GM18861 (cell line): ENCODE data around the gene AFAP1L1.

Experiments
- ATAC-seq: cut with Tn5 transposase; IDR thresholded peaks from one replicate; pipeline ENCODE4 v1.9.1; 2021; ENCODE audit not compliant: unreplicated experiment

The AFAP1L1 gene

GRCh38 chr5:149367972-149368645, 96.5 kb downstream of the AFAP1L1 start:
- ATAC-seq = no peak

DNA sequence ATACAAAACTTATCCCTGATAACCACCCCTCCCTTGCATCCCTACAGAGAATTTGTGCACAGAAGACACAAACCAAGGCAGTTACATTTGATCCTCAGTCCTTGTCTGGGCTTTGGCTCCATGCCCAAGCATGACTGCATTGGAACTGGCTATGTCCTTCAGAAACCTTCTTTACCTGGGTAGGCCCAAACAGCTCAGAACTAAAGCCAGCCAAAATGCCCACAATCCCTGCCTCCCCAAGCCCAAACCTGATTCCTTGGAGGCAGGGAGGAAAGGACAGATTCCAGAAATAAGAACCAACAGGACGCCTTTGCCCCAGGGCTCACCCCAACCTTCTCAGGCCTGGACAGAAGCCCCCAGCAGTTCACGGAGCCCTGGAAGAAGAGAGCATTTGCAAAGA, 99.2 kb downstream of the AFAP1L1 start:
- ATAC-seq = no peak

DNA sequence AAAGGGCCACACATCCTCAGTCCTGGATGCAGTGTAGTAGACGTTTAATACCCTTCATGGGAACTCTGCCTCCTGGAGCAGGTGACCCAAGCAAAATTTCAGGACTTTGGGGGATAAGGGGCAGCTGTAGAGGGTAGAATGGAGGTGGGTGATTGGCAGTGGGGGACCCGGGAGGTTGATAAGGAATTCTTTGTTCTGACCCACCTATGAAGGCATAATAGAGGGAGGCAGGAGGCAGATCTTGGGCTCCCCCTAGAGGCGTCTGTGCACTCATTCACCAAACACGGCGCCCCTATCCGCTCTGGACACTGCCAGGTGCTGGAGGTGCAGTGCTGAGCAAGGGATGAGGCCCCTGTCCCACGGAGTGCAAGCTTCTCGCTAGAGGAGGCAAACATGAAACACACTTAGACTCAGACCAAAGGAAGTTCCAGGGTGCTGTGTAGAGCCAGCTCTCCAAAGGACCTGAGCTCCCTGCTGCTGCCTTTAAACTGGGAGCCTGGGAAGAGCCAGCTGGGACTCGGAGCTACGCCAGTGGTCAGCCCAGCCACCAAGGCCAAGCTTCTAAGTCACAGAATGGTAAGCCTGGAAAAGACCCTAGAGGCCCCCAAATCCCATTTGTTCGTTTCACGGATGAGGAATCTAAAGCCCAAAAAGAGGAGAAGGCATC, 99.8 kb downstream of the AFAP1L1 start:
- ATAC-seq = peak; percentile 61

DNA sequence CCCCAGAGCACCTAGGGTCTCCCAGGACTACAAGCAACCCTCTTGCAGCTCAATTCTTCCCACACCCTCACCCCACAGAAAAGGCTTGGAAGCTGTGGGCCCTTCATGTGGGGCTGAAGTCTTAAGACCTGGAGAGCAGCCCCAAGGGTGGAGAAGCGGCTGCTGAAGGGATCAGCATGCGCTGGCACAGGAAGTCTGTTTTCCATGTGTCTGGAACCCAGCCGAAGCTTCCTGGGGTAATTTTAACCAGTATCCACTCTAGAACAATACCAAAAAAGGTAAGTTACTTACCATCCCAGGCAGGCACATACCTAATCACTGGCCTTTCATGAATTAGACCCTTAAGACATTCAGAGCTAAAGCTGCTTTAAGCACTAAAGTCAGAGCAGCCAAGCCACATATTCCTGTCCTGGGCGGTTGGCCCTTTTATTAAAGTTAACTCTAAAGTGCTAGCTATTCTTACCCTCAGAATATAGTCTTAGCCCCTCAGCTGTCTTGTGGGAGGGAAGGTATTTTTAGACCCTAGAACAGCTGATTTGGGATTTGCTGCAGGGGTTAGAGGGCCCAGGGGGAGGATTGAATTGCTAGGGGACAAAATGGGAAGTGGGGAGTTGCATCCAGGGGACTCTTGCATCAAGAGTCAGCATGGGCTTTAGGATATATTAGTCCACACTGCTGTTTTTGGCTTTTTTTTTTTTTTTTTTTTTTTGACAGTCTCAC, 100.6 kb downstream of the AFAP1L1 start:
- ATAC-seq = no peak

DNA sequence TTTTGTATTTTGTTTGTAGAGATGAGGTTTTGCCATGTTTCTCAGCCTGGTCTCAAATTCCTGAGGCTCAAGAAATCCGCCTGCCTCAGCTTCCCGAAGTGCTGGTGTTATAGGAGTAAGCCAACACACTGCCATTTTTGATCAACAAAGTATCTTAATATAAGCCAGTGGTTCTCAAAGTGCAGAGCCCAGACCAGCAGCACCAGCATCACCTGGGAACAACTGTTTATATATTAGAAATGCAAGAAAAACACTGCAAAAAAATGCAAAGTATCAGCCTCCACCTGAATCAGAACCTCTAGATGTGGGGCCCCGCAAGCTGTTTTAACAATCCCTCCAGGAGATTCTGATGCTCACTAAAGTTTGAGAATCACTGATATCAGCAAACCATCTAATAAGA, 101.3 kb downstream of the AFAP1L1 start:
- ATAC-seq = no peak

DNA sequence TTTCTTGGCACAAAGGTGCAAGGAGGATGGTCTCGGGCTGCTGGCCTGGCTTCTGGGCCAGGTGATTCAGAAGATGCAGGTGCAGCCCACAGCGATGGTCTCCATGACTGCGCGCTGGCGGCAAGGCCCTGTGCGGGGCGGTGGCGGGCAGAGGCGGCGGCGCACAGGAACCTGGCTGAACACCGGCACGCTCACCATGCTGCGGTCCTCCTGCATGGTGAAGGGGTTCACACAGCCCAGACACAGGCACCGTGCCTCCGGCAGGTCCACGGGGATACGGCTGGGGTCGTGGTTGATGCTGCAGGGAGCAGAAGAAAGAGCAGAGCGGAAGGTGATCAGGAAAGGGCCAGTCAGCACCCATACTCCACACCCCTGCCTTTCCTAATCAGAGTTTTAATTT, 102.6 kb downstream of the AFAP1L1 start:
- no peak for ATAC-seq

- ATAC-seq = no peak
Measured at GRCh38 chr5:149374801-149375200, 103.1 kb downstream of the AFAP1L1 start.

GRCh38 chr5:149375434-149375833, 103.8 kb downstream of the AFAP1L1 start:
- no peak for ATAC-seq

DNA sequence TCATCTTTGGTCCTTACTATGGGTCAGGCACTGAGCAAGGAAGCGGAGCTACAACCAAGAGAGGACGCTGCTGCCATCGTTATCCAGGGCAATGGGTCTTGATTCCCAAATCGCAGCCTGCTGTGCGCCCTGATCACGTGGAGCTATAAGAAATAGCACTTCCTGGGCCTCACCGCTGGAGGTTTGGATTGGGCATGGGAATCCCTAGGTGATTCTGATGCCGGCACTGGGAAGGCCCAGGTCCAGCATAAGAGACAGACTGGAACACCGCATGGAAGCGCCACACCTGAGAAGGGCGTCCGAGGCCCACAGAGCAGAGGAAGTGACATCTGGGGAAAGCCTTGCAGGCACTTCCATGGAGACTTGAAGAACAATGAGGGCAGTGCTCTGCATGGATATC, 104.4 kb downstream of the AFAP1L1 start:
- no peak for ATAC-seq

- no peak for ATAC-seq
Measured at GRCh38 chr5:149376711-149377447, 105.2 kb downstream of the AFAP1L1 start.

- no peak for ATAC-seq
Measured at GRCh38 chr5:149378241-149378820, 106.7 kb downstream of the AFAP1L1 start.

DNA sequence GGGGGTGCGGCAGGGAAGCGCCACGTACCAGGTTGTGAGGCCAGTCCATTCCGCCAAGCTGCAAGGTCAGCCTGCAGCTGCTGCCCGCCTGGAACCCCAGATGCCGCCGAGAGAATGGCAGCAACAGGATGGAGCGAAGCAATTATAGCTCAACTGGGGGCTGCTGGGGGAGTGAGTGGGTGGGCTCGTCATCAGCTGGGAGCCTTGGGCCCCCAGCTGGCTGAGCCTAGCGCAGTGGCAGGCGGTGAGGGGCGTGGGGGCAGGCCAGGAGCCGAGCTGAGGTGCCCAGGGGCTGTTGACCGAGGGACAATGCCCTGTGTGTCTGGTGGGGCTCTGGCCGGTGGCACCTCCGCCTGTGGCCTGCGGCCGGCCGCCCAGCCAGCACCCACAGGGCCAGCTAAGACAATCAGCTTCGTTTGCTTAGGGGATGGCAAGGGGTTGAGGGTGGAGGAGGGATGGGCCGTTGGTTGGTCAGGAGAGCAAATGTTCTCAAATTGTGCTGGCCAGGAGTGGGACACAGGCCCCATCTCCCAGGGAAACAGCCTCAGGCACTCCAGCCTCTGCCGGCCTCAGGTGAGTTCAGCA, 107.6 kb downstream of the AFAP1L1 start, which contains the start of gene IL17B:
IL17B (minus strand) TSS at position 116 of the 585 bp plus-strand sequence; CDS start at position 49, 67 bp downstream.
- no peak for ATAC-seq

DNA sequence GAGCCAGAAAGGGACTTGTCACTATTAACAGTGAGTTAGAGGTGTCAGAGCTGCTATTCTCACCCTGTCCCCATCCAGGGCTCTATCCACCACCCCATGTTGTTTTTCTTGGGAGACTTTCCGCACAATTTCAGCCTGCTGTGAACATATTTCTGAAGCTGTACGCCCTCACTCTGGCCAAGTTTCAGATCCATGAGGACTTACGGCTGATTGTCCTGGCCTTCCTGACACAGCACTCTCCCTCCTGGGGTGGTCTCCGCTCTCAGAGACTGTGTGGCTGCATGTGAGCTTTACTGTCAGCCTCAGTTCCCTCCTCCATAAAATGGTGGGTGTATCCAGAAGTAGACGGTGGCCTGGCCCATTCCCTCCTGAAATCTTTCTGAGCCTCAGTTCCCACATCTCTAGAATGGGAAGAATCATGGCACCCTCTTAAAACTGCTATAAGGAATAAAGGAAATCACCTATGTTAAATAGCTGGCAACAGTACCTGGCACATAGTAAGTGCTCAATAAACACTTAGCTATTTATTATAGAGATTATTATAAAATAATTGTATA, 108.2 kb downstream of the AFAP1L1 start:
- no peak for ATAC-seq

DNA sequence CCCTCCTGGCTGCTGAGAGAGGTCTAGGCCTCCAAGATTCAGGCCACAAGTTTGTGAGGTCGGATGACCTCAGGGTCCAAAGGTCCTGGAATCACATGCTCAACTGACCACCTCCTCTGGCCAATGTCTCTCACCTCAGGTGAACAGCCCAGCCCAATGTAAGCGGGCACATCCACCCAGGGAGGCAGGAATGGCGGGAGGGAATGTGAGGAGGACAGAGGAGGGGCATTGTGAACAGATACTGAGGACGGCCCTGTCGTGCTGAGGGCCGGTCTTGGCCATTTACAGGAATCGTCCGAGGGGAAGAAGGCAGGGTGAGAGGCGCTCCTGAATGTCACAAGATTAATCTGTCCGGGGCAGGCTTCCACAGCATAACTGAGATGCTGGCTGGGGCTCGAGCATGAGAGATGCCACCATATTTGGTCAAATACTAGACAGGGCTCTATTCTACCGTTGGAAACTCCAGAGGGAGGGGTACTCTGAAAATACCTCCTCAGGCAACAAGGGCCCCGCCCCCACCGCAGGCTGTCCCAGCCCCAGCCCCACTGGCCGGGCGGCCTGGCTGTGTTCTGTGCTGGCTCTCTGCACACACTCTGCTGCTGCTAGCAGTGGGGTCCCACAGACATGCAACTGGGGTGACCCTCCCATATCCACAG, 108.9 kb downstream of the AFAP1L1 start:
- no peak for ATAC-seq

- ATAC-seq = no peak
Measured at GRCh38 chr5:149381261-149381985, 109.8 kb downstream of the AFAP1L1 start.

GRCh38 chr5:149381986-149382338, 110.3 kb downstream of the AFAP1L1 start:
- no peak for ATAC-seq

- no peak for ATAC-seq
Measured at GRCh38 chr5:149382517-149383220, 111.0 kb downstream of the AFAP1L1 start.

DNA sequence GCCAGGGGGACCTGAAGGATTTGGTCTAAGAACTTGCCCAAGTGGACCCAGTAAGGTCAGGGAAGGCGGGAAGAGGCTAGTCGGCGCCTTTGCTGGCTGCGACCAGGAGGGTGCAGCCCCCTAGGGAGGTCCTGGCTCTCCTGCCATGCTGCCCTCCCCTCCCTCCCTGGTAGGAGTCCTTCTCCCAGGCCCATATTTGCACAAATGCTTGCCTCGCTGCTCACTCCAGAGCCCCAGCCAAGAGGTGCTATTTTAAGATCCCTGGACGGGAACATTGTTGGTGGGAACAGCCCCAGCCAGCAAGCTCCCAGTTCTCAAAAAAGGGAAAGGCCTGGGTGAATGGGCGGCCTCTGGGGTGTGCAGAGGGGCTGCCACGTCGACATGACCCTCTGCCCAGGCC, 111.7 kb downstream of the AFAP1L1 start:
- ATAC-seq = no peak

GRCh38 chr5:149386166-149386565, 114.5 kb downstream of the AFAP1L1 start:
- no peak for ATAC-seq
